SJSA1 (cell line): ENCODE data around the gene SP2. TPM values are rescaled to one million over a fixed set of nuclear protein-coding genes. Genes with fewer than 3 reads are reported as not detected.

Source experiments
- DNase-seq, 2 experiments: peaks; one replicate each; pipeline ENCODE4 v3.0.0-alpha.2; 2015 to 2020; ENCODE audit warnings: low spot score in 2 of 2, low read depth in 1 of 2
- H3K27ac ChIP-seq: fragments of 250-450 bp; sonication (Bioruptor Pico); 2 replicates; pipeline ENCODE4 v1.5.1; 2020; ENCODE audit warnings: mild to moderate bottlenecking, moderate library complexity
- H3K27me3 ChIP-seq: fragments of 250-450 bp; sonication (Bioruptor Pico); replicated peaks from 2 replicates; pipeline ENCODE4 v1.5.1; 2020; ENCODE audit warnings: mild to moderate bottlenecking, moderate library complexity
- H3K36me3 ChIP-seq: fragments of 250-450 bp; sonication (Bioruptor Pico); 2 replicates; pipeline ENCODE4 v1.5.1; 2020; ENCODE audit warnings: mild to moderate bottlenecking
- H3K4me1 ChIP-seq: fragments of 250-450 bp; sonication (Bioruptor Pico); replicated peaks from 2 replicates; pipeline ENCODE4 v1.6.1; 2021; ENCODE audit warnings: mild to moderate bottlenecking
- H3K4me3 ChIP-seq: fragments of 250-450 bp; sonication (Bioruptor Pico); 2 replicates; pipeline ENCODE4 v1.5.1; 2020; ENCODE audit warnings: mild to moderate bottlenecking
- H3K9me3 ChIP-seq: fragments of 250-450 bp; sonication (Bioruptor Pico); replicated peaks from 2 replicates; pipeline ENCODE4 v1.5.1; 2020; ENCODE audit warnings: mild to moderate bottlenecking
- total RNA-seq: library from RNA; depleted of rRNA; stranded (reverse); fragments of >200 nt; shearing (Covaris generic); gene quantifications from 2 replicates; pipeline ENCODE4 v1.2.3, GENCODE V29; 2014

The SP2 gene
- total RNA-seq, 1 experiment from 2014 or later, result 2.1 TPM

- Histone ChIP-seq H3K27me3 (no peaks in the 10 kb centered on the region), H3K4me1 (peaks cover 4% of the 10 kb centered on the region), H3K36me3 (peaks cover 6% of the 10 kb centered on the region; the same call in 1 of the 2 replicates), H3K9me3 (no peaks in the 10 kb centered on the region), H3K4me3 (no peak overlapping the region), H3K27ac (no peak overlapping the region)
- DNase-seq, result no peak
These were observed 4.4 kb upstream of the SP2 start for GRCh38 chr17:47891545-47892088.

GRCh38 chr17:47894498-47895346 is 1.3 kb upstream of the SP2 start:
- Histone ChIP-seq H3K27ac (peak overlapping the region; percentile 32), H3K9me3 (no peaks in the 10 kb centered on the region), H3K4me3 (peak overlapping the region; percentile 82), H3K4me1 (peaks cover 12% of the 10 kb centered on the region), H3K27me3 (no peaks in the 10 kb centered on the region), H3K36me3 (peaks cover 16% of the 10 kb centered on the region)
- peak in 1 of 2 experiments; percentile 13 for DNase-seq

- peak in 1 of 2 experiments; percentile 60 for DNase-seq
- H3K4me1 ChIP-seq, result peaks cover 12% of the 10 kb centered on the region
- peak overlapping the region; percentile 82 for H3K4me3 ChIP-seq
- no peaks in the 10 kb centered on the region for H3K27me3 ChIP-seq
- H3K27ac ChIP-seq, result peak overlapping the region; percentile 32
- peaks cover 16% of the 10 kb centered on the region for H3K36me3 ChIP-seq
- no peaks in the 10 kb centered on the region for H3K9me3 ChIP-seq
These were observed 635 bp upstream of the SP2 start for GRCh38 chr17:47895347-47895855.

GRCh38 chr17:47896672-47897490 is 845 bp downstream of the SP2 start:
- Histone ChIP-seq H3K27me3 (no peaks in the 10 kb centered on the region), H3K27ac (peak overlapping the region; percentile 99), H3K4me1 (peaks cover 12% of the 10 kb centered on the region), H3K9me3 (no peaks in the 10 kb centered on the region), H3K36me3 (peaks cover 18% of the 10 kb centered on the region), H3K4me3 (peak overlapping the region; percentile 82)
- no peak for DNase-seq

GRCh38 chr17:47897561-47897960 is 1.5 kb downstream of the SP2 start:
- no peaks in the 10 kb centered on the region for H3K9me3 ChIP-seq
- H3K27ac ChIP-seq, result peak overlapping the region; percentile 99; the same call in 1 of the 2 replicates
- no peaks in the 10 kb centered on the region for H3K27me3 ChIP-seq
- peaks cover 21% of the 10 kb centered on the region for H3K36me3 ChIP-seq
- H3K4me3 ChIP-seq, result peak overlapping the region; percentile 82
- no peak for DNase-seq
- H3K4me1 ChIP-seq, result peaks cover 12% of the 10 kb centered on the region

GRCh38 chr17:47898241-47898640 is 2.2 kb downstream of the SP2 start:
- peaks cover 23% of the 10 kb centered on the region for H3K36me3 ChIP-seq
- no peaks in the 10 kb centered on the region for H3K27me3 ChIP-seq
- no peak for DNase-seq
- peaks cover 12% of the 10 kb centered on the region for H3K4me1 ChIP-seq
- no peaks in the 10 kb centered on the region for H3K9me3 ChIP-seq
- no peak overlapping the region for H3K27ac ChIP-seq
- H3K4me3 ChIP-seq, result no peak overlapping the region

GRCh38 chr17:47899643-47900042 is 3.6 kb downstream of the SP2 start:
- no peak for DNase-seq
- Histone ChIP-seq H3K4me1 (peaks cover 11% of the 10 kb centered on the region), H3K27me3 (no peaks in the 10 kb centered on the region), H3K27ac (no peak overlapping the region), H3K9me3 (no peaks in the 10 kb centered on the region), H3K4me3 (no peak overlapping the region), H3K36me3 (peaks cover 23% of the 10 kb centered on the region)

- no peak for DNase-seq
- Histone ChIP-seq H3K27me3 (no peaks in the 10 kb centered on the region), H3K4me1 (peaks cover 14% of the 10 kb centered on the region), H3K9me3 (no peaks in the 10 kb centered on the region), H3K4me3 (no peak overlapping the region), H3K27ac (no peak overlapping the region), H3K36me3 (peaks cover 19% of the 10 kb centered on the region)
These were observed 5.4 kb downstream of the SP2 start for GRCh38 chr17:47901423-47901822.

GRCh38 chr17:47902039-47902744 is 6.2 kb downstream of the SP2 start:
- no peak for DNase-seq
- H3K27ac ChIP-seq, result no peak overlapping the region
- H3K4me1 ChIP-seq, result peaks cover 11% of the 10 kb centered on the region
- H3K27me3 ChIP-seq, result no peaks in the 10 kb centered on the region
- peaks cover 16% of the 10 kb centered on the region for H3K36me3 ChIP-seq
- H3K4me3 ChIP-seq, result no peak overlapping the region
- H3K9me3 ChIP-seq, result no peaks in the 10 kb centered on the region

GRCh38 chr17:47905221-47905733 is 9.2 kb downstream of the SP2 start:
- Histone ChIP-seq H3K27me3 (no peaks in the 10 kb centered on the region), H3K4me3 (no peak overlapping the region)
- DNase-seq, result peak in 1 of 2 experiments; percentile 45

GRCh38 chr17:47906443-47906842 is 10.4 kb downstream of the SP2 start:
- Histone ChIP-seq H3K4me3 (no peak overlapping the region), H3K27me3 (no peaks in the 10 kb centered on the region), H3K9me3 (no peaks in the 10 kb centered on the region), H3K4me1 (peaks cover 12% of the 10 kb centered on the region; the same call in 1 of the 2 replicates), H3K27ac (no peak overlapping the region), H3K36me3 (peaks cover 13% of the 10 kb centered on the region)
- DNase-seq, result no peak

More at GRCh38 chr17:47905221-47905733, 9.2 kb downstream of the SP2 start:
- Histone ChIP-seq H3K4me1 (peaks cover 5% of the 10 kb centered on the region; the same call in 1 of the 2 replicates), H3K9me3 (no peaks in the 10 kb centered on the region), H3K36me3 (peaks cover 12% of the 10 kb centered on the region), H3K27ac (no peak overlapping the region)

- Histone ChIP-seq H3K4me3 (no peak overlapping the region), H3K4me1 (peaks cover 12% of the 10 kb centered on the region; the same call in 1 of the 2 replicates), H3K27ac (no peak overlapping the region), H3K9me3 (no peaks in the 10 kb centered on the region), H3K27me3 (no peaks in the 10 kb centered on the region), H3K36me3 (peaks cover 9% of the 10 kb centered on the region)
- no peak for DNase-seq
These were observed 12.0 kb downstream of the SP2 start for GRCh38 chr17:47907932-47908562.
